T-helper 1 cell treated with Interleukin-12 subunit alpha and Interleukin-12 subunit beta and Interleukin-4 antibody, amounts not matched to agents 30 ng/mL and 1 ng/mL, for 36 hours (primary cell): Measurements from ENCODE around the gene UBR7. TPM values are rescaled to one million over a fixed set of nuclear protein-coding genes. Genes with fewer than 3 reads are reported as not detected.
"Not testable (repeated sequence)": the region's sequence is repeated elsewhere in the genome, so short reads cannot be mapped to it uniquely, and the experiment has no call there.

Source experiments
- intact Hi-C: fragments of 100-400 bp; cut with micrococcal nuclease; formaldehyde crosslinking; loops from one replicate; pipeline ENCODE4 v1.15.1; 2024
- total RNA-seq: library from RNA; stranded (reverse); gene quantifications from 2 replicates; pipeline ENCODE4 v1.2.3, GENCODE V29; 2022

The UBR7 gene, protein sequence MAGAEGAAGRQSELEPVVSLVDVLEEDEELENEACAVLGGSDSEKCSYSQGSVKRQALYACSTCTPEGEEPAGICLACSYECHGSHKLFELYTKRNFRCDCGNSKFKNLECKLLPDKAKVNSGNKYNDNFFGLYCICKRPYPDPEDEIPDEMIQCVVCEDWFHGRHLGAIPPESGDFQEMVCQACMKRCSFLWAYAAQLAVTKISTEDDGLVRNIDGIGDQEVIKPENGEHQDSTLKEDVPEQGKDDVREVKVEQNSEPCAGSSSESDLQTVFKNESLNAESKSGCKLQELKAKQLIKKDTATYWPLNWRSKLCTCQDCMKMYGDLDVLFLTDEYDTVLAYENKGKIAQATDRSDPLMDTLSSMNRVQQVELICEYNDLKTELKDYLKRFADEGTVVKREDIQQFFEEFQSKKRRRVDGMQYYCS
- total RNA-seq = 32.7 and 37.6 TPM in 2 replicates

DNA sequence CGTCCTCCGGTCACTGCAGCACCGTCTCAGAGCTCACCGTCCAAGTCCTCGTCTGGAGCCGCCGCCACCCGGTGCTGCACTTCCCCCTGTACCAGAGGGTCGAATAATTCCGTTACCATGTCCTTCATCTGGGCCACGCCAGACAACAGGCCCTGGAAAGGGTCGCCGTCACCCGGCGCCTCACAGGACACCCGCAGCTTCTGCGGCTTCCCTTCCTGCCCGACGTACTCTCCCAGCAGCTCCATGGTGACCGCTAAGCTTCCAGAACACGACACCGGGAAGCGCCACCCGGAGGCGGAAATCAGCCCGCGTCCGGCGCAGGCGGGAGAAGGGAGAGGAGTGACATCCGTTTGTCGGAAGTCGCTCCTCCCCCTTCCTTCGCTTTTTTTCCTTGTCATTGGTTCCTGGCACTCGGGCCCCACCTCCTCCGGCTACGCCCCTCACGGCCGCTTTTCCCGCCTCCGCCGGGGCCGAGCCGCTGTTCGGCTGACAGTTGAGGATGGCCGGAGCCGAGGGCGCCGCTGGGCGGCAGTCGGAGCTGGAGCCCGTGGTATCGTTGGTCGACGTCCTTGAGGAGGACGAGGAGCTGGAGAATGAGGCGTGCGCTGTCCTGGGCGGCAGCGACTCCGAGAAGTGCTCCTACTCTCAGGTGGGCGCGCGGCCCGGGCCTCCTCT, at the start of gene UBR7, which contains the start of gene GON7:
TSS of gene UBR7 (plus strand) at position 464 of the 675 bp plus-strand sequence. CDS start at position 500, 36 bp downstream.
TSS of gene GON7 (minus strand) at position 273 of the 675 bp plus-strand sequence. CDS start at position 245, 28 bp downstream.
- intact Hi-C loops = loop anchor here (1.0 to 10.0 kb wide), 11 partner anchors 22 to 1948 kb away; partner anchors contain the start of genes ATXN3, BTBD7, DICER1 and LYSET

DNA sequence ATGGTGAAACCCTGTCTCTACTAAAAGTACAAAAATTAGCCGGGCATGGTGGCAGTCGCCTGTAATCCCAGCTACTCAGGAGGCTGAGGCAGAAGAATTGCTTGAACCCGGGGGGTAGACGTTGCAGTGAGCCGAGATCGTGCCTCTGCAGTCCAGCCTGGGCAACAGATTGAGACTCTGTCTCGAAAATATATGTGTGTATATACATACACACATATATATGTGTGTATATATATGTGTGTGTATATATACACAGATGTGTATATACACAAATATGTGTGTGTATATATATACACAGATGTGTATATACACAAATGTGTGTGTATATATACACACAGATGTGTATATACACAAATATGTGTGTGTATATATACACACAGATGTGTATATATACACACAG, 48.7 kb upstream of the UBR7 start:
- intact Hi-C loops = not testable (repeated sequence)

DNA sequence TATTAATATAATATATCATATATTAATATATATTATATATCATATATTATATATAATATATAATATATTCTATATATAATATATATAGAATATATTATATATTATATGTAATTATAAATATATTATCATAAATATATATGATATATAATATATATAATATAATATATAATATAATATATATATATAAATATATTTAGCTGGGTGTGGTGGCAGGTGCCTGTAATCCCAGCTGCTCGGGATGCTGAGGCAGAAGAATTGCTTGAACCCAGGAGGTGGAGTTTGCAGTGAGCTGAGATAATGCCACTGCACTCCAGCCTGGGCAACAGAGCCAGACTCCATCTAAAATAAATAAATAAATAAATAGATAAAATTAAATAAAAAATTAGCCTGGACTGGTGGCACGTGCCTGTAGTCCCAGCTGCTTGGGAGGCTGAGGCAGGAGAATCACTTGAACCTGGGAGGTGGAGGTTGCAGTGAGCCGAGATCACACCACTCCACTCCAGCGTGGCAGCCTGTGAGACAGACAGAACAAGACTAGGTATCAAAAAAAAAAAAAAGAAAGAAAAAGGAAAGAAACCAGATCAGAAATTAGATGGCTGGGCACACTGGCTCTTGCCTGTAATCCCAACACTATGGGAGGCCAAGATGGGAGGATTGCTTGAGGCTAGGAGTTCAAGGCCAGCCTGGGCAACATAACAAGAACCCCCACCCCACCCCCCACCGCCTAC, 47.3 kb upstream of the UBR7 start:
- intact Hi-C loops = loop anchor here (1.0 kb wide), 1 partner anchor 24 kb away; no protein-coding TSS in a partner anchor

DNA sequence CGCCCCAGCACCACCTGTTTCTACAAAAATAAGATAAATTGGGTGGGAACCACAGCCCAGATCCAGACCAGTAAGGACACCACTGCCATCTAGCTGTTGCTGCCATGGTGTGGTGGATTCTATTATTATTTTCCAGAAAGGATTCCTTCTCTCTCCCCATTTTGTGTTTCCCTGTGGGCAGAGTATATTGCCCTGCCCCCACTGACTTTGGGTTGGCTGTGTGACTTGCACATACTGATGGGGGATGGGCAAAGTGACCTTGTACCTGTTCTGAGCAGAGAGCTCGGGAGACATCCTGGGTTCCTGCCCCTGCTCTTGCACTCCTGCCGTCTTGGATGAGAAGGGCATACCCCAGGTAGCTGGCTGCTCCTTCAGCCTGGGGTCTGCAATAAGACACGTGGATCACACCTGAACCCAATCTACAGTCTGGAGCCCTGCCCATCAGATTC, 46.7 kb upstream of the UBR7 start:
- intact Hi-C loops = loop anchor here (1.0 kb wide), 1 partner anchor 23 kb away; no protein-coding TSS in a partner anchor

DNA sequence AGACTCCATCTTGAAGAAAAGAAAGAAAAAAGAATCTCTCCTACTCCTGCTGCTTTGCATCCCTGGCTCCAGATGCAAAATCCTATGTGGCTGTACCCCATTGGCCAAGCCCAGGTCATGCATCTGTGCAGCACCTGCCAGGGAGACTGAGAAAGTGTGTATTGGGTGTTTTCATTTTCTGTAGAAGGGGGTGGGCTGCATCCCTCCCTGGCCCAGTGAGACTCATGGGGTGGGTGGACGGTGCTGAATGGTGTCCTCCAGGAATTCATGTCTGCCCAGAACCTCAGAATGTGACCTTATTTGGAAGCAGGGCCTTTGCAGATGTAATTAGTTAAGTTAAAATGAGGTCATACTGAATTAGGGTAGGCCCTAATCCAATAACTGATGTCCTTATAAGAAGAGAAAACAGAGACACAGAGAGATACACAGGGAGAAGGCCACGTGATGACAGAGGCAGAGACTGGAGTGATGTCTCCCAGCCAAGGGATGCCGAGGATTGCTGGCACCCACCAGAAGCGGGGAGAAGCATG, 45.6 kb upstream of the UBR7 start:
- intact Hi-C loops = no loop called here

DNA sequence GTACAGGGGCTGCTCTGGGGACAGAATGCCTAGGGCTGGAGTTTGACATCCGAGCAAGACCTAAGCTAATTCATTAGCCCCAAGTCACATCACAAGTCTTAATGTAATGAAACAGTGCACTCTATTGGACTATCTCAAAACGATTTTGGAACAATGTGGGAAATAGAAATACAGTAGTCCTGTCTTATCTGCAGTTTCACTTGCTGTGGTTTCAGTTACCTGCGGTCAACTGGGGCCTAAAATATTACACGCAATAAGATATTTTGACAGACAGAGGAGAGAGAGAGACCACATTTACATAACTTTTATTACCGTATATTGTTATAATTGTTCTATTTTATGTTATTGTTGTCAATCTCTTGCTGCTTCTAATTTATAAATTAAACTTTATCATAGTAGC, 43.5 kb upstream of the UBR7 start:
- intact Hi-C loops = loop anchor here (2.0 kb wide), 1 partner anchor 15 kb away; no protein-coding TSS in a partner anchor

DNA sequence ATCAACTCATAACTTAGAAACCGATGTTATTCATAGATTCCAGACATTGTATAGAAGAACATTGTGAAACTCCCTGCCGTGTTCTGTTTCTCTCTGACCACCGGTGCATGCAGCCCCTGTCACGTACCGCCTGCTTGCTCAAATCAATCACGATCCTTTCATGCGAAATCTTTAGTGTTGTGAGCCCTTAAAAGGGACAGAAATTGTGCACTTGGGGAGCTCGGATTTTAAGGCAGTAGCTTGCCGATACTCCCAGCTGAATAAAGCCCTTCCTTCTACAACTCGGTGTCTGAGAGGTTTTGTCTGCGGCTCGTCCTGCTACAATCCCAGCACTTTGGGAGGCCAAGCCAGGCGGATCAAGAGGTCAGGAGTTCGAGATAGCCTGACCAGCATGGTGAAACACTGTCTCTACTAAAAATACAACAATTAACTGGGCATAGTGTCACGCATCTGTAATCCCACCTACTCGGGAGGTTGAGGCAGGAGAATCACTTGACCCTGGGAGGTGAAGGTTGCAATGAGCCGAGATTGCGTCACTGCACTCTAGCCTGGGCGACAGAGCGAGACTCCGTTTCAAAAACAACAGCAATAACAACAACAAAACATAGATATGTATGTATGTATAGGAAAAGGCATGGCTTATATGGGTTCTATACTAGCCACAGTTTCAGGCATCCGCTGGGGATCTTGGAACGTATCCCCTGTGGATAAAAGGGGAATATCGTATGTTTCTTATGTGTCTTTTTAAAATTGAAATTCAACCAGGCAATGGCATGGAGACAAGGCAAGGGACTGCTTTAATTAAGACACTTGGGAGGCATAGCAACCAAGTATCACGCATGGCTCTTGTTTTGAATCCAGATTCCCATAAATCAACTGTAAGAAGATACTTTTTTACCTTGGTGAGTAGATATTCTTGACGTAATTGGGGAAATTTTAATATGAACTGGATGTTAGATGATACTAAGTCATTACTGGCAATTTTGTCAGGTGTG, 41.5 kb upstream of the UBR7 start:
- intact Hi-C loops = not testable (repeated sequence)

DNA sequence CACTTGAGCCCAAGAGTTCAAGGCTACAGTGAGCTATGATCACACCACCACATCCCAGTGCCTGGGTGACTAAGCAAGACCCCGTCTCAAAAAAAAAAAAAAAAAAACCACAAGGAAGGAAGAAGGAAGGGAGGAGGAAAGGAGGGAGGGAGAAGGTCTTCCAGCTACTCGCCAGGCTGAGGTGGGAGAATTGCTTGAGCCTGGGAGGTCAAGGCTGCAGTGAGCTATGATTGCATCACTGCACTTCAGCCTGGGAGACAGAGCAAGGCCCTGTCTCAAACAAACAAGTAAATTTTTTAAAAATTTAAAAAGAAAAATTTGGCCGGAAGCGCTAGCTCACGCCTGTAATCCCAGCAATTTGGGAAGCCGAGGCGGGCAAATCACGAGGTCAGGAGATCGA, 38.4 kb upstream of the UBR7 start:
- intact Hi-C loops = not testable (repeated sequence)

DNA sequence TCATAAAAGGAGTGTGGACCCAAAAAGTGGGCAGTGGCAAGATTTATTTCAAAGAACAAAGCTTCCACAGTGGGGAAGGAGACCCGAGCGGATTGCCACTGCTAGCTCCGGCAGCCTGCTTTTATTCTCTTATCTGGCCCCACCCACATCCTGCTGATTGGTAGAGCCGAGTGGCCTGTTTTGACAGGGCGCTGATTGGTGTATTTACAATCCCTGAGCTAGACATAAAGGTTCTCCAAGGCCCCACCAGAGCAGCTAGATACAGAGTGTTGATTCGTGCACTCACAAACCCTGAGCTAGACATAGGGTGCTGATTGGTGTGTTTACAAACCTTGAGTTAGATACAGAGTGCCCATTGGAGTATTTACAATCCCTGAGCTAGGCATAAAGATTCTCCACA, 37.4 kb upstream of the UBR7 start:
- intact Hi-C loops = not testable (repeated sequence)

DNA sequence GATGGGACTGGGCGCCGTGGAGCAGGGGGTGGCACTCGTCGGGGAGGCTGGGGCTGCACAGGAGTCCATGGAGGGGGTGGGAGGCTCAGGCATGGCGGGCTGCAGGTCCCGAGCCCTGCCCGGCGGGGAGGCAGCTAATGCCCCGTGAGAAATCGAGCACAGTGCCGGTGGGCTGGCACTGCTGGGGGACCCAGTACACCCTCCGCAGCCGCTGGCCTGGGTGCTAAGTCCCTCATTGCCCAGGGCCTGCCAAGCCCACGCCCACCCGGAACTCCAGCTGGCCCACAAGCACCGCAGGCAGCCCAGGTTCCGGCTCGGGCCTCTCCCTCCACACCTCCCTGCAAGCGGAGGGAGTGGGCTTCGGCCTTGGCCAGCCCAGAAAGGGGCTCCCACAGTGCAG, 36.9 kb upstream of the UBR7 start:
- intact Hi-C loops = not testable (repeated sequence)

DNA sequence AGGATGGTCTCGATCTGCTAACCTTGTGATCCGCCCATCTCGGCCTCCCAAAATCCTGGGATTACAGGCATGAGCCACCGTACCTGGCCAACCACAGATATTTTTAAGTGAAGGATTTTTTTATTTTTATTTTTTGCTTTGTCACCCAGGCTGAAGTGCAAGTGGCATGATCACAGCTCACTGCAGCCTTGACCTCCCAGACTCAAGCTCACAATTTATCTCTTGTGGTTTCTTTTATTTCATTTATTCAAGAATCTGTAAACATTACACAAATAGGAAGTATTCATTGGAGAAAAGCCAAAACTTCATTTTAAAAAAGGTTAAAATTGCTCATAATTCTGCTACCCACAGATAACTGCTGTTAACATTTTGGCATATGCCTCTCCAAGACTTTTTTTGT, 35.7 kb upstream of the UBR7 start:
- intact Hi-C loops = no loop called here

DNA sequence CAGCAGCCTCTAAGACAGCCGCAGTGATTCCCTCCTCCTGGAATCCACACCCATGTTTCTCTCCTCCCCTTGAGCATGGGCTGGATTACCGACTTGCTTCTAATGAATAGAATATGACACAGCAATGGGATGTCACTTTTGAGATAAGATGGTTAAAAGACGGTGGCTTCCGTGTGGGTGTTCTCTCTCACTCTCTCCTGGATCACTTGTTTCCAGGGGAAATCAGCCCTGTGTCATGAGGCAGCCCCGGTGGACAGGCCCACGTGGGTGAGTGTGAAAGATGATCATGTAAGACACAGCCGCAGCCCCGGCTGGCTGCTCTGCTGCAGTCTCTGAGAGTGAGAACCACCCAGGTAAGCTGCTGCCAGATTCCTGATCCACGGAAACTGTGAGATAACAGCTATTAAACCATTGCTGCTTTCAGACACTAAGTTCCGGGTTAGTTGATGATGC, 33.1 kb upstream of the UBR7 start:
- intact Hi-C loops = no loop called here

DNA sequence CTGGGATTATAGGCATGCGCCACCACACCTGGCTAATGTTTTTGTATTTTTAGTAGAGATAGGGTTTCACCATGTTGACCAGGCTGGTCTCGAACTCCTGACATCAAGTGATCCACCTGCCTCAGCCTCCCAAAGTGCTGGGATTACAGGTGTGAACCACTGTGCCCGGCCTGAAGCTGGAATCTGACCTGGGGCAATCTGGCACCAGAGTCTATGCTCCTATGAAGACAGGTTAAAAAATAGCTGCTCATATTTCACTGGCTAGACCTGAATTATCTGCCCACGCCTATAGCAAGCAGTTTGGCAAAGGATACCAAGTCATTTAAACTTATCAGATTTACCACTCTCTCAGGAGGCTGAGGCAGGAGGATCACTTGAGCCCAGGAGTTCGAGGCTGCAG, 32.3 kb upstream of the UBR7 start:
- intact Hi-C loops = not testable (repeated sequence)

DNA sequence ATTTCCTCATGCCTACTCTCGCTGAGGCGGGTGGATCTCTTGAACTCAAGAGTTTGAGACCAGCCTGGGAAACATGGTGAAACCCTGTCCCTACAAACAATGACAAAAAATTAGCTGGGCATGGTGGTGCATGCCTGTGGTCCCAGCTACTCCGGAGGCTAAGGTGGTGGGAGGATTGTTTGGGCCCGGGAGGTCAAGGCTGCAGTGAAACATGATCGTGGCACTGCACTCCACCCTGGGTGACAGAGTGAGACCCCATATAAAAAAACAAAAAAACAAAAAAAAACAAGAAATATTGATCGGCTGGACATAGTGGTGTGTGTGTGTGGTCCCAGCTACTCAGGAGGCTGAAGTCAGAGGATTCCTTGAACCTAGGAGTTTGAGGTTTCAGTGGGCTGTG, 31.6 kb upstream of the UBR7 start:
- intact Hi-C loops = no loop called here

DNA sequence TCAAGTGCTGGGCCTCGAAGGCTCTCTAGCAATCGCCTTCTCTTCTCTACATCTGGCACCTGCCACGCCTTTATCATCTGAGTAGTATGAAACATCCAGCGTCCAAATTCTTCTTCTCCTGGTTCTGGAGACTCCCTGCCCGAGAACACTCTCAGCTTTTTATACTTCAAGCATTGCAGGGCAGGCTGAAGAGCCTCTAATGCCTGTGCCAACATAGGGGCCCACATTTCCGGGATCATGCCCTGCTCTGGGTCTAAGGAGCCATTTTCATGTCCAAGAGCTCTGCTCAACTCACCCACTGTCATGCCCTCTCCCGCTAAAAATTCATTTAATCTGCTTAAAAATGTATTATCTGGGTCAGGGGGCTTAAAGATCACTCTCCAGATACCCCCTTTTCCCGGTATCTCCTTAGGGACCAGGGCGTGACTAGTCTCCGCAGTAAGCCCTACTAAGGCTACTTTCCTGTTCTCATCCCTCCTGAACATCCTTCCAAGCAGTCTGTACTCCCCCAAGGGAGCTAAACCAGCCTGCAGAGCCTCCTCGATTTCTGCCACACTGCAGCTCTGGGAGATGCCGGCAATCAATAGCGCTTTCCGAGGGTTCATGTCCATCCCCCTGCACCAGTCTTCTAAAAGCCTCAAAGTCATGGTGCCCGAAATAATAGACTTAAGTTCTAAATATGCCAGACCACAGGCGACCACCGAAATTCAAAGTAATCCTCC, 23.3 kb upstream of the UBR7 start:
- intact Hi-C loops = loop anchor here (1.0 to 2.0 kb wide), 3 partner anchors 23 to 389 kb away; partner anchors contain the start of gene GOLGA5

DNA sequence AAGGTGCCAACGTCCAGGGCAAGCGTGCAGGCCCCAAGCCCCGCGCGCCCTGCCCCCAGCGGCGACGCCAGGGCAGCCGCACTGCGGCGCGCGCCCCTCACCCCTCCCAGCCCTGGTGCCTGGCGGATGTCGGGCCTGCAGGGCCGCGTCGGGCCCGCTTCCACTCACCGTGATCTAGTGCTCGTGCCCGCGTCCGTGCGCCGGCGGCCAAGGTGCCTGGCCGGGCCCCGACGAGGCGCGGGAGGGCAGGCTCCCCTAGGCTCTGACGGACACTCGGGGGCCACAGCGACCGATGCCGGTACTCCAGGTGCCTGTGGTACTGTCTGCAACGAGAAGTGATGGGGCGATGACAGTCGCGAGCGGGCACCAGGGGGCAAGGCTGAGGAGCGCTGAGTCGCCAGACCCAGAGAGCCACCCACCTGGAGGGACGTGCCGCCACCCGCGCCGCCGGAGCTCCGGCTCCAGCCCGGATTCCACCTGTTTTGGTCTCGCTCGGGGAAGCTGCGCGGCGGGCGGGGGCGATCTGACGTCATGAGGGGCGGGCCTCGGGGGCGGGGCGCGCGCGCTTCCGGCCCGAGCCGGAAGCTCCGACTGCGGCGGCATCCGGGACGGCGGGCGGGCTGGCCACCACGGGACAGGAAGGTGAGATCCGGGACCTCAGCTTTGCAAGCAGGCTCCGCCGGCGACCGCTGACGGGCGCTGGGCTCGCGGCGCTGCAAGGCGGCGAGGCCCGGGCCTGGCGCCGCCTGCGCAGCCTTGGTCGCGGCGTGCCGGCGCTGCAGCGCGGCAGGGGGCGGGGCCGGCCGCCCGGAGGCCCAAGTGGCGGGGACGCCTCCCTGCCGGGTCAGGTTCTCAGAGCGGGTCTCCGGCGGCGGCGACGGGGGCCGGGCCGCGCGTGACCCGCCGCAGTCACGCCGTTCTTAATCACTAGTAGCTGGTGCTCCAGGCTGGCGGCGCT, 22.4 kb upstream of the UBR7 start, which contains the start of the genes LYSET and MOAP1:
TSS of gene LYSET (plus strand) at position 927 of the 958 bp plus-strand sequence. CDS start 89 bp downstream, outside the sequence.
TSS of gene MOAP1 (minus strand) at position 507 of the 958 bp plus-strand sequence. CDS start 655 bp downstream, outside the sequence.
- intact Hi-C loops = loop anchor here (1.0 to 2.0 kb wide), 7 partner anchors 23 to 390 kb away; partner anchors contain the start of genes BTBD7, GOLGA5, GON7 and ITPK1

DNA sequence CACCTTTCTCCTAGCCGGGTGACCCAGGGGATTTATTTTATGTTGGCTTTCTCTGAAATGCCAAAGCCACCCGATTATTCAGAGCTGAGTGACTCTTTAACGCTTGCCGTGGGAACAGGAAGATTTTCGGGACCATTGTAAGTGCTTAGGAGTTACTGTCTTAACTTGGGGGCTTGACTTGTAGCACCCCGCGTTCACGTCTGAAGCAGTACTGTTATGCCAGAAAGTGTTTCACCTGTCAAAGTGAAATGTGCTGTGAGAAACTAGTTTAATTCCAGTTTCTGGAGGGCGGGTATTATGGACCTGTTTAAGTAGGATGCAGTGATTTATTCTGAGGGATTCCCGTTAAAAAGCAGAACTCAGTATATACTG, 21.7 kb upstream of the UBR7 start:
- intact Hi-C loops = loop anchor here (1.0 to 2.0 kb wide), 7 partner anchors 22 to 391 kb away; partner anchors contain the start of genes BTBD7, GOLGA5, GON7 and ITPK1
